ENCODE data around the gene ACAP2.

The ACAP2 gene

GRCh38 chr3:195260280-195260905 is 182.4 kb downstream of the ACAP2 start:
- TF ChIP-seq POLR2A (IDR thresholded peaks at IDR 0.05; ENCODE audit: low read length), result peak; percentile 3
- TF ChIP-seq GATA1 (IDR thresholded peaks at IDR 0.05; ENCODE audit: low read depth, low read length), result no peak
- peak; percentile 40 to 52 for DNase-seq

GRCh38 chr3:195259475-195260279 is 183.1 kb downstream of the ACAP2 start:
- DNase-seq, result peak; percentile 85 to 89
- TF ChIP-seq POLR2A (IDR thresholded peaks at IDR 0.05; ENCODE audit: low read length) (peak; percentile 39), GATA1 (IDR thresholded peaks at IDR 0.05; ENCODE audit: low read depth, low read length) (no peak)

GRCh38 chr3:195259154-195259474 is 183.7 kb downstream of the ACAP2 start:
- peak in 1 of 2 experiments; percentile 59 for DNase-seq
- no peak for TF ChIP-seq POLR2A (IDR thresholded peaks at IDR 0.05; ENCODE audit: low read length)
- TF ChIP-seq GATA1 (IDR thresholded peaks at IDR 0.05; ENCODE audit: low read depth, low read length), result no peak

GRCh38 chr3:195258449-195259153 is 184.2 kb downstream of the ACAP2 start:
- DNase-seq, result no peak
- no peak for TF ChIP-seq POLR2A (IDR thresholded peaks at IDR 0.05; ENCODE audit: low read length)
- TF ChIP-seq GATA1 (IDR thresholded peaks at IDR 0.05; ENCODE audit: low read depth, low read length), result no peak

GRCh38 chr3:195257454-195258448 is 185.1 kb downstream of the ACAP2 start:
- DNase-seq, result no peak
- TF ChIP-seq GATA1 (IDR thresholded peaks at IDR 0.05; ENCODE audit: low read depth, low read length), result no peak
- TF ChIP-seq POLR2A (IDR thresholded peaks at IDR 0.05; ENCODE audit: low read length), result no peak

- DNase-seq, result no peak
- TF ChIP-seq POLR2A (IDR thresholded peaks at IDR 0.05; ENCODE audit: low read length), result no peak
- TF ChIP-seq GATA1 (IDR thresholded peaks at IDR 0.05; ENCODE audit: low read depth, low read length), result no peak
These were observed 186.0 kb downstream of the ACAP2 start for GRCh38 chr3:195256639-195257453.

- DNase-seq, result no peak
These were observed 187.0 kb downstream of the ACAP2 start for GRCh38 chr3:195255571-195256501.

GRCh38 chr3:195255176-195255500 is 187.7 kb downstream of the ACAP2 start:
- no peak for DNase-seq
- no peak for TF ChIP-seq GATA1 (IDR thresholded peaks at IDR 0.05; ENCODE audit: low read depth, low read length)
- no peak for TF ChIP-seq POLR2A (IDR thresholded peaks at IDR 0.05; ENCODE audit: low read length)

More at GRCh38 chr3:195255571-195256501, 187.0 kb downstream of the ACAP2 start:
- no peak for TF ChIP-seq POLR2A (IDR thresholded peaks at IDR 0.05; ENCODE audit: low read length)
- TF ChIP-seq GATA1 (IDR thresholded peaks at IDR 0.05; ENCODE audit: low read depth, low read length), result no peak

GRCh38 chr3:195254454-195255175 is 188.2 kb downstream of the ACAP2 start:
- TF ChIP-seq GATA1 (IDR thresholded peaks at IDR 0.05; ENCODE audit: low read depth, low read length), result no peak
- TF ChIP-seq POLR2A (IDR thresholded peaks at IDR 0.05; ENCODE audit: low read length), result no peak

GRCh38 chr3:195253923-195254432 is 188.8 kb downstream of the ACAP2 start:
- no peak for DNase-seq
- TF ChIP-seq GATA1 (IDR thresholded peaks at IDR 0.05; ENCODE audit: low read depth, low read length) (no peak), POLR2A (IDR thresholded peaks at IDR 0.05; ENCODE audit: low read length) (no peak)

More at GRCh38 chr3:195254454-195255175, 188.2 kb downstream of the ACAP2 start:
- no peak for DNase-seq
